Activated CD4-positive, alpha-beta T cell treated with anti-CD3 and anti-CD28 coated beads for 36 hours (primary cell): Measurements from ENCODE around the gene CALD1. TPM values are rescaled to one million over a fixed set of nuclear protein-coding genes. Genes with fewer than 3 reads are reported as not detected.

Experiments used
- ATAC-seq: fragments of 200-7000 bp; cut with Tn5 transposase; one replicate; pipeline ENCODE4 v1.10.0; 2021; ENCODE audit warnings: mild to moderate bottlenecking, moderate library complexity
- CTCF ChIA-PET: fragments of 350-600 bp; sonication (Branson Sonifier 250); formaldehyde crosslinking; loops from one replicate; lab custom pipeline; 2021; ENCODE audit warnings: antibody characterized with exemption; lab: Charles Lee
- POLR2A ChIA-PET: fragments of 350-600 bp; sonication (Branson Sonifier 250); formaldehyde crosslinking; loops from one replicate; lab custom pipeline; 2021; ENCODE audit warnings: antibody characterized with exemption, inconsistent platforms; lab: Charles Lee
- DNase-seq: peaks from one replicate; pipeline ENCODE4 v3.0.0-alpha.2; 2020
- H3K27ac Mint-ChIP-seq: one replicate; pipeline ENCODE4 v1.8.0; 2021; ENCODE audit warnings: mixed read lengths
- H3K27me3 Mint-ChIP-seq: one replicate; pipeline ENCODE4 v1.8.0; 2021; ENCODE audit warnings: mixed read lengths
- H3K36me3 Mint-ChIP-seq: one replicate; pipeline ENCODE4 v1.8.0; 2021; ENCODE audit warnings: low read depth, mixed read lengths
- H3K4me1 Mint-ChIP-seq: one replicate; pipeline ENCODE4 v1.8.0; 2021; ENCODE audit warnings: mixed read lengths
- H3K4me3 Mint-ChIP-seq: one replicate; pipeline ENCODE4 v1.8.0; 2021; ENCODE audit warnings: mild to moderate bottlenecking, moderate library complexity, mixed read lengths
- H3K9me3 Mint-ChIP-seq: one replicate; pipeline ENCODE4 v1.8.0; 2021; ENCODE audit warnings: low read depth, mixed read lengths
- intact Hi-C, 2 experiments: fragments of 100-400 bp; cut with DNase I in 1 of 2; cut with micrococcal nuclease in 1 of 2; formaldehyde crosslinking; loops; one replicate each; pipeline versions ENCODE4 v1.14.2 to v1.15.1; 2022 to 2024; cut with DNase I, micrococcal nuclease
- total RNA-seq, 2 experiments: library from RNA; stranded (reverse); gene quantifications; one replicate each; pipeline ENCODE4 v1.2.3, GENCODE V29; 2021

The CALD1 gene
- total RNA-seq, 2 experiments from 2014 or later: 8.5 to 8.7 TPM

DNA sequence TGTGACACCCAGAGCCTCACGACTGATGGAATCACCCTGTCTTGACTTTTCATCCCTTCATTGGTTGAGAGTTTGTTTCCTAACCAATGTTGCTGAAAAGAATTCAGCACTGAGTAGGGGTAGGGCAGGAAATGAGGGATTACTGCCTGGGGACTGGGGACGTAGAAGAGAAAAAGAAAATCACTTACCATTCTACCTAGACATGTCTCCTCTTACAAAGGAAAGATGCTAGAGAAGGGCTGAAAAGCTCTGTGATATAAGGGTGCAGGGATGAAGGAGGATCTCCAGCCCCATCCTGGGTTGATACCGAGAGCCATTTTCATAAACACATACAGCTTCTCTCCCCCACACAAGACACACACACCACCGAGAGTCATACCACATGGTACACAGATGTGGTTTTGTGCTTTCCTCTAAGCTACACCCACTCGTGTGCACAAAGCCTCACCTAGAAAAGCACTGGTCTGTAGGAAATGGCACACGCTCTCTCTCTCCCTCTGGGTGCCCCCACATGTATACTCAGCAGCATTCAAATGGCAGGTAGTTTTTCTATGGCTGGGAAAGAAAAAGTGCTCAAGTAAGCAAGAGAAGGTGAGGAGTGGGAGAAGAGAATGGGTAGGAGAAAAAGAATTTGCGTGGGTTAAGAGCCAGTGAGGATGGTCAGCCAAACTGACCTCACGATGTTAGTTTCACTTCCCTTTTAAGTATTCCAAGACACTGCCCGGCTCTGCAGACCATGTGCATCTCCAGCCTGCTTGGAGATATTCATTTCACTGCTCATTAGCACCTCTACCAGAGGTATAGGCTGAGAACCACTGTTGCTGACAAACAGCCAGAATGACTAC lies 85.8 kb downstream of the CALD1 start:
- Mint-ChIP-seq H3K27ac (peak overlapping the region; percentile 68), H3K4me3 (peak overlapping the region; percentile 55), H3K9me3 (no peaks in the 10 kb centered on the region), H3K36me3 (no peaks in the 10 kb centered on the region), H3K4me1 (peaks cover 25% of the 10 kb centered on the region), H3K27me3 (no peaks in the 10 kb centered on the region)
- ChIA-PET POLR2A (no interaction called here), CTCF (interaction anchor here (0.6 to 1.4 kb wide), 2 partner anchors 13 to 27 kb away, joined by 3 read pairs; no protein-coding TSS in a partner anchor)
- DNase-seq (peak; percentile 61), ATAC-seq (peak; percentile 88)
- intact Hi-C loops: loop anchor here in 1 of 2 experiments (5.0 kb wide), 1 partner anchor 113 kb away; no protein-coding TSS in a partner anchor

DNA sequence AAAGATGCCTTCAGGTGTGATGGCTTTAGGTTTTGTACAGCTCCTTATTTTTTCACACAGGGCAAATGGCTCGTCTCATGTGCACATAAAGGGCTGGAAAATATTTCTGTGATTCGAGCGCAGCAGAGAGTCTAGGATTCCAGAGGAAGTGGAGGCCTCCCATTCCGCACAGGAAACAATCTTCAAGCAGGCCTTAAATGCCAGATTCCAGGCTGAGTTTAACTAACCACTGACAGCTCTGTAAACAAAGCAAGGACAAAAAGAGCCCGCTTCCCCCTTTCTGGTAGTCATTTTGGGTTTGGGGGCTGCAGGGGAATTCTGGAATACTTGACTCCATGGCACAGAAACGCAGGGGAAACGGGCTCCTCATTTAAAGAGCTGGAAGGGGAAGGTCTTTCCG lies 87.2 kb downstream of the CALD1 start:
- Mint-ChIP-seq H3K9me3 (no peaks in the 10 kb centered on the region), H3K4me1 (peaks cover 28% of the 10 kb centered on the region), H3K4me3 (no peak overlapping the region), H3K27ac (no peak overlapping the region), H3K36me3 (no peaks in the 10 kb centered on the region), H3K27me3 (no peaks in the 10 kb centered on the region)
- ATAC-seq: no peak
- CTCF ChIA-PET: interaction anchor here (0.7 kb wide), 1 partner anchor 10 kb away, joined by 3 read pairs; no protein-coding TSS in a partner anchor
- intact Hi-C loops: loop anchor here in 1 of 2 experiments (5.0 kb wide), 1 partner anchor 114 kb away; no protein-coding TSS in a partner anchor
- no peak for DNase-seq
- POLR2A ChIA-PET: no interaction called here

DNA sequence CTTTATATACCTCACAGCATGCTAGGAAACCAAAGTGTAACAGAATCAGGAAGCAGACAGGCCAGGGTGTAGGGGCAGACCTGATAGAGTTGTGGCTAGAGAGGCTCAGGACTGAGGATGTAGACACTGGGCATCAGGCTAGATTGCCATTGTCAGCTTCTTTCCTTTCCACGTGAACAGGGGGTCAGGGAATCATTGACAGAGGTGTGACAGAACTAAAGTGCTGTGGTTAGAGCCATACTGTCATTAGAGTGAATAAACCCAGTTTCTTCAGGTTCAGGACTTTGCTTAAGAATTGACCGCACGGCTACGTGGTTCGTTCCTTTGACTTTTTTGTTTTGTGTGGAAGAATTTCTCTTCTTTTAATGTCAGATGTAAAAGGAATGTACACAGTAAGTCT lies 90.7 kb downstream of the CALD1 start:
- no peaks in the 10 kb centered on the region for H3K9me3 Mint-ChIP-seq
- no peak for ATAC-seq
- ChIA-PET POLR2A (no interaction called here), CTCF (interaction anchor here (0.6 kb wide), 1 partner anchor 66 kb away, joined by 5 read pairs; no protein-coding TSS in a partner anchor)
- peaks cover 15% of the 10 kb centered on the region for H3K4me1 Mint-ChIP-seq
- no peaks in the 10 kb centered on the region for H3K36me3 Mint-ChIP-seq
- no peak overlapping the region for H3K4me3 Mint-ChIP-seq
- DNase-seq: no peak
- H3K27me3 Mint-ChIP-seq: peaks cover 3% of the 10 kb centered on the region
- H3K27ac Mint-ChIP-seq: no peak overlapping the region
- intact Hi-C loops: no loop called here

DNA sequence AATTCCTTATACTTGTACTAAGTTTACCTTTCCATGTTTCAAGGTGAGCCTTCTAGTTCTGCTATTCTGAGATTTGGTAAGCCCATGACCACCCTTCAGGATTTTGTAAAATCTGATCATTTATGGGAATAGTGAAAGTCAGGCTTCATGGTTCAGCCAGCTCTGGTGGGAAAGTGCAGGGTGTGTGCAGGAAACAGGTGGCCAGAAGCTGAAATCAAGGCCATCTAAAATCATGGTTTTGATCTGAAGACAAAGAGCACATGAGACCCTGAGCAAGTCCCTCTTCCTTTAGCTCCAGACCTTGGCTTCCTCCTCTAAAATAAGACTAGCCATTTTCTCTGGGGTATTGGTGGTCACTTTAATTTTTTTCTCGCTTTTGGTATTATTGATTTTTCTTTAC lies 91.3 kb downstream of the CALD1 start:
- ChIA-PET POLR2A (no interaction called here), CTCF (interaction anchor here (0.6 to 0.7 kb wide), 2 partner anchors 10 to 66 kb away, joined by 3 to 5 read pairs; no protein-coding TSS in a partner anchor)
- Mint-ChIP-seq H3K27ac (no peak overlapping the region), H3K36me3 (no peaks in the 10 kb centered on the region), H3K27me3 (peaks cover 3% of the 10 kb centered on the region), H3K9me3 (no peaks in the 10 kb centered on the region), H3K4me1 (peaks cover 9% of the 10 kb centered on the region), H3K4me3 (no peak overlapping the region)
- DNase-seq (no peak), ATAC-seq (no peak)
- intact Hi-C loops: no loop called here

DNA sequence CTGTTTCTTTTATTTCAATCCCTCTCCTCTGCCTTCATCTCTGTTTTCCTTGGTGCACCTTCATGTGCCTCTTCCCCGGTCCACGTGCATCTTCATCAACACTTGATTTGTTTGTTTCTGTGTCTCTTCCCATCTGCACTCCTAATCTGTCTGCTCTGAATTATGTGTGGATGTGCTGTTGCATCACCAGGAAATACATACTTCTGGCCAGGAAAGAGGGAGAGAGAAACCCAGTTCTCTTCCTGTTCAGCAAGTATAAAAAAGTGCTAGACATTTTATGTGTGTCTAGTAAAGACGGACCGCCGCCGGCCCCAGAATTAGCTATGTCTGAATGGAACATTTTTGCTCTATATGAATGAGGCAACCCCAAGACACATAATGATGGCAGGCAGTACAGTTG lies 93.8 kb downstream of the CALD1 start:
- Mint-ChIP-seq H3K4me1 (peaks cover 6% of the 10 kb centered on the region), H3K9me3 (no peaks in the 10 kb centered on the region), H3K27me3 (peaks cover 3% of the 10 kb centered on the region), H3K4me3 (no peak overlapping the region), H3K36me3 (no peaks in the 10 kb centered on the region), H3K27ac (no peak overlapping the region)
- no peak for ATAC-seq
- ChIA-PET POLR2A (no interaction called here), CTCF (interaction anchor here (0.6 kb wide), 1 partner anchor 360 kb away, joined by 5 read pairs; no protein-coding TSS in a partner anchor)
- intact Hi-C loops: no loop called here
- no peak for DNase-seq

DNA sequence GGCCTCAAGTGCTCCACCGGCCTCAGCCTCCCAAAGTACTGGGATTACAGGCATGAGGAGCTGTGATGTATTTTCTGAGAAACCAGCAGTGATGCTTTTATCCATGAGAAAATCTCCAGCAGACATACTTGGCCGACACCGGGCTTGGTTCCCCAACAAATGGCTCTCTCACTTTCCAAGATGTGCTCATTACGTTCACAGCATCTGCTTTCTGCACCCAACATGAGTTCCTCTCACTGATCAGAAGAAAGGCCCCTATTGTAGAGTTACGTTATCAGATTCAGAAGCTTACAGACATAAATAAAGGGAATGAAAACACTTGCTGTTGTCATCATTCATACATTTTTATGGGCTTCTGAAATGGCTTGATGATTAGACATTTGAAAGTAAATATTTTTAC lies 95.0 kb downstream of the CALD1 start:
- peaks cover 3% of the 10 kb centered on the region for H3K27me3 Mint-ChIP-seq
- H3K27ac Mint-ChIP-seq: no peak overlapping the region
- H3K4me3 Mint-ChIP-seq: no peak overlapping the region
- H3K36me3 Mint-ChIP-seq: no peaks in the 10 kb centered on the region
- CTCF ChIA-PET: interaction anchor here (0.7 kb wide), 1 partner anchor 176 kb away, joined by 3 read pairs; no protein-coding TSS in a partner anchor
- ATAC-seq (no peak), DNase-seq (no peak)
- peaks cover 6% of the 10 kb centered on the region for H3K4me1 Mint-ChIP-seq
- no peaks in the 10 kb centered on the region for H3K9me3 Mint-ChIP-seq
- POLR2A ChIA-PET: no interaction called here
- intact Hi-C loops: no loop called here

DNA sequence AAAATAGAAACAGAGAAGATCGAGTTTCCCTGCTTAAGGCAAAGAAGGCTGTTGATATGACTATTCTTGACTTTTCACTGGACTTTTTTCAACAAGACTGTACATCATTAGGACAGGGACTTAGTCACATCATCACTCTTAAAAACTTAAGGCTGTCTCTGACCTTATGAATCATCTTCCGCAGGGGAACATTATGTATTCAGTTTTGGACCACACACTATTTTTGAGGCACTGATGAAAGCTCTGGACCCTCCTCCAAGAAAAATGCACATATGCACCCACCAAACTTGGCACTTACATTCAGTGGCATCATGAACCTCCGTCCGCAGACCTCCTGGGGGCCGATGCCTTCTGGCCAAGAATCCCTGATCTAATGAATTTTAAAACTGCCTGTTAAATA lies 96.4 kb downstream of the CALD1 start:
- no peak for DNase-seq
- no peak for ATAC-seq
- Mint-ChIP-seq H3K36me3 (no peaks in the 10 kb centered on the region), H3K4me3 (no peak overlapping the region), H3K27me3 (peaks cover 3% of the 10 kb centered on the region), H3K27ac (no peak overlapping the region), H3K9me3 (no peaks in the 10 kb centered on the region), H3K4me1 (peaks cover 3% of the 10 kb centered on the region)
- ChIA-PET POLR2A (interaction anchor here (0.7 kb wide), 1 partner anchor 63 kb away, joined by 3 read pairs; no protein-coding TSS in a partner anchor), CTCF (interaction anchor here (1.2 to 1.3 kb wide), 2 partner anchors 9 to 52 kb away, joined by 3 read pairs; no protein-coding TSS in a partner anchor)
- intact Hi-C loops: no loop called here

DNA sequence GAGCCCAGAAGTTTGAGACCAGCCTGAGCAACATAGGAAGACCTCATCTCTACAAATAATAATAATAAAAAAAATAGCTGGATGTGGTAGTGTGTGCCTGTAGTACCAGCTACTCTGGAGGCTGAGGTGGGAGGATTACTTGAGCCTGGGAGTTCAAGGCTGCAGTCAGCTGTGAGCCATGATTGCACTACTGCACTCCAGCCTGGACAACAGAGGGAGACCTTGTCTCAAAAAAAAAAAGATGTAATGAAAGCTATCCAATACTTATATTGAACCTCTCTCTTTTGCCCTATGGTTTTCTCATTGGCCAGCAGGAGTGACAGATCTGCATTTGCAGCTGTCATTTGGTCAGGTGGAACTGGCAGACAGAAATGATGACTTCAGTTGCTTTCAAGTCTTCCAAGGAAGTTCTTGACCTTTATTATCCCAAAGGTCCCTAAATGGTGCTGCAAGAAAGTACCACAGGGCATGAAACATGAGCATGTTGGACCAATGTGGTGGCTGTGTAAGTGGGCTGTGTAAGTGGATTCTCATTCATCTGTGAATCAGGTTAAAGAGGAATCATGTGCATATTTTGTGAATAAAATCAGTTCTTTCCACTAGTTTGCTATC lies 99.4 kb downstream of the CALD1 start:
- intact Hi-C loops: no loop called here
- H3K36me3 Mint-ChIP-seq: no peaks in the 10 kb centered on the region
- CTCF ChIA-PET: no interaction called here
- ATAC-seq (no peak), DNase-seq (no peak)
- no peaks in the 10 kb centered on the region for H3K4me1 Mint-ChIP-seq
- POLR2A ChIA-PET: no interaction called here
- no peaks in the 10 kb centered on the region for H3K9me3 Mint-ChIP-seq
- H3K27me3 Mint-ChIP-seq: no peaks in the 10 kb centered on the region
- H3K27ac Mint-ChIP-seq: no peak overlapping the region
- H3K4me3 Mint-ChIP-seq: no peak overlapping the region

DNA sequence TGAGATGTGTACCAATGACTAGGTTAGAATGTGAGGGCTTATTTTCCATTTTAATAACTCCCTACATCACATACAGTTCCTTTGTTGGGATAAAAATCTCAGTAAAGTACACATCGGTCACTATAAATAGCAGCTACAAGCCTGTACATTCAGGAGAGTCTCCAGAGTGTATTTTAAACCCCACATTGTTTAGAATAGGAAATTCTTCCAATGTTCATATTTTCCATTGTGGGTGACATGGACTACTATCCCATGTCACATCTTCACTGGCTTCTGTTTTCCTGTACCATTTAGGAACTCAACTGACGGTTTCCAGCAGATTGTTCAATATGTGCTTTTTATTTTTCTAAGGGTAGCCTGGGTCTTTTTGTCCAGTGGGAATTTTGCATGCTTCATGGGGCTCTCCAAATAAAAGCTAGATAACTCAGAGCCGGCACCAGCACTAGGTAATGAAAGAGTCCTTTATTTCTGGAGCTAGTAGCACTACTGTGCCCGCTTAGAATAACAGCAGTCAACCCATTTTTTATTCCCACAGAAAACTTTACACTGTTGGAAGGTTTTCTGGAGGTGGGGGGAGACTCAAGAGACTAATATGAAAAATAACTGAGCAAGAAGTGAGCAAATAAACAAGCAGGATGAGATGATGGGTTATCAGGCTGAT lies 100.5 kb downstream of the CALD1 start:
- Mint-ChIP-seq H3K27me3 (no peaks in the 10 kb centered on the region), H3K9me3 (no peaks in the 10 kb centered on the region)

DNA sequence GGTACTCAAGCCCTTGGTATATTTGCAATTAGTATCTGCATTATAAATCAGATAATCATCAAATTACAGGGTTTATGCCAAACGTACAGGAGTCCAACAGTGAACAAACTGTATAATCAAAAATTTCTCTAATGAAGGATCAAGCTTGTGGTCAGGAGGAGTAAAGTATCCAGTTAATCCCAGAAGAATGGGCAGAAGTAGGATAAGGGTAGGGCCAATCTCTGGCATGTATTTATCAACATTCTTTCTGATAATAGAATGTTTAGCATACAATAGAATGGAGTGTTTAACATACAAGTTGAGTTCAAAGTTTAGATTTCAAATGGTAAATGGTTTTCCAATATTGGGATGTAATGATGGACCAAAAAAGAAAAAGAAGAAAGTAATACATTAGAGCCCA lies 103.0 kb downstream of the CALD1 start:
- H3K4me3 Mint-ChIP-seq: no peak overlapping the region
- POLR2A ChIA-PET: no interaction called here
- no peaks in the 10 kb centered on the region for H3K36me3 Mint-ChIP-seq
- H3K27ac Mint-ChIP-seq: no peak overlapping the region
- no peaks in the 10 kb centered on the region for H3K9me3 Mint-ChIP-seq
- no peaks in the 10 kb centered on the region for H3K27me3 Mint-ChIP-seq
- CTCF ChIA-PET: no interaction called here
- intact Hi-C loops: no loop called here
- peaks cover 20% of the 10 kb centered on the region for H3K4me1 Mint-ChIP-seq
- DNase-seq (no peak), ATAC-seq (no peak)

More for the DNA sequence above, 100.5 kb downstream of the CALD1 start:
- Mint-ChIP-seq H3K27ac (no peak overlapping the region), H3K4me1 (no peaks in the 10 kb centered on the region), H3K4me3 (no peak overlapping the region), H3K36me3 (no peaks in the 10 kb centered on the region)
- CTCF ChIA-PET: interaction anchor here (1.0 kb wide), 1 partner anchor 17 kb away, joined by 3 read pairs; no protein-coding TSS in a partner anchor
- intact Hi-C loops: no loop called here
- no peak for ATAC-seq
- no peak for DNase-seq
- POLR2A ChIA-PET: no interaction called here

DNA sequence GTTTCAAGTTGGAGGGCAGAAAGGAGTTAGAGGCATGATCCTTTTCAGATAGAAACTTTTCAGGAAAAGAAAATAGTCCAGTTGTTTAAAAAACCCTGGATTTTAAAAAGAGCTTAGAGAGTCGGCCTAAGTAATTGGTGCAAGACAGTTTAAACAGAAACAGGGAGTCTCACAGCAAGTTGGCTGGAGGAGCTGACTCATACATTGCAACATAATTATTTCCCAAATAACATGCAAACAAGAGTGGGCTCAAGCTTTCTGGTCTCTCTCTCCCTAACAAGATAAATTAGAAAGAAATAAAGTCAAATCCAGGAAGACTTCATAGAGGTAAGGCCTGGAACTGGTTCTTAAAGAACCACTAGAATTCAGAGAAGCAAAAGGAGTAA lies 106.5 kb downstream of the CALD1 start:
- no peak for ATAC-seq
- H3K4me1 Mint-ChIP-seq: peaks cover 27% of the 10 kb centered on the region
- ChIA-PET POLR2A (no interaction called here), CTCF (interaction anchor here (0.6 to 0.7 kb wide), 2 partner anchors 26 to 73 kb away, joined by 3 read pairs; no protein-coding TSS in a partner anchor)
- peak overlapping the region; percentile 26 for H3K27ac Mint-ChIP-seq
- no peak for DNase-seq
- H3K36me3 Mint-ChIP-seq: no peaks in the 10 kb centered on the region
- no peak overlapping the region for H3K4me3 Mint-ChIP-seq
- no peaks in the 10 kb centered on the region for H3K27me3 Mint-ChIP-seq
- intact Hi-C loops: no loop called here
- no peaks in the 10 kb centered on the region for H3K9me3 Mint-ChIP-seq
